HG03060 (cell line): ENCODE measurements around the gene CPNE9.
A peak's percentile ranks its signal among the peaks of the same experiment; 100 is the strongest.

Experiments
- ATAC-seq: cut with Tn5 transposase; IDR thresholded peaks from one replicate; pipeline ENCODE4 v1.9.1; 2021; ENCODE audit warnings: low read depth, moderate number of reproducible peaks; ENCODE audit not compliant: unreplicated experiment

CPNE9 gene

GRCh38 chr3:9743548-9743947 is 39.9 kb downstream of the CPNE9 start:
- no peak for ATAC-seq

GRCh38 chr3:9744162-9744561 is 40.5 kb downstream of the CPNE9 start:
- ATAC-seq: no peak

- ATAC-seq: no peak
These were observed 41.9 kb downstream of the CPNE9 start for GRCh38 chr3:9745521-9745920.

- no peak for ATAC-seq
These were observed 42.7 kb downstream of the CPNE9 start for GRCh38 chr3:9746330-9746729.

GRCh38 chr3:9747267-9747666 is 43.6 kb downstream of the CPNE9 start:
- ATAC-seq: no peak

- no peak for ATAC-seq
These were observed 44.4 kb downstream of the CPNE9 start for GRCh38 chr3:9748031-9748430.

- ATAC-seq: no peak
These were observed 45.6 kb downstream of the CPNE9 start for GRCh38 chr3:9749296-9749644.

GRCh38 chr3:9749645-9750555 is 46.3 kb downstream of the CPNE9 start, which contains the start of gene OGG1:
OGG1 (plus strand) TSS chr3:9749952; CDS start chr3:9750287, 335 bp downstream.
- ATAC-seq: peak; percentile 67

- ATAC-seq: no peak
These were observed 47.2 kb downstream of the CPNE9 start for GRCh38 chr3:9750556-9751411.

GRCh38 chr3:9754678-9755077 is 51.0 kb downstream of the CPNE9 start:
- ATAC-seq: no peak

GRCh38 chr3:9757427-9757826 is 53.8 kb downstream of the CPNE9 start:
- ATAC-seq: no peak

- ATAC-seq: no peak
These were observed 57.3 kb downstream of the CPNE9 start for GRCh38 chr3:9760779-9761505.

GRCh38 chr3:9761919-9762318 is 58.3 kb downstream of the CPNE9 start:
- no peak for ATAC-seq

- no peak for ATAC-seq
These were observed 59.2 kb downstream of the CPNE9 start for GRCh38 chr3:9762871-9763270.

- ATAC-seq: no peak
These were observed 62.2 kb downstream of the CPNE9 start for GRCh38 chr3:9765865-9766264.

GRCh38 chr3:9767418-9767817 is 63.8 kb downstream of the CPNE9 start:
- ATAC-seq: no peak

GRCh38 chr3:9768141-9768775 is 64.6 kb downstream of the CPNE9 start:
- no peak for ATAC-seq

- ATAC-seq: no peak
These were observed 65.4 kb downstream of the CPNE9 start for GRCh38 chr3:9769012-9769411.

- ATAC-seq: no peak
These were observed 66.0 kb downstream of the CPNE9 start, which contains the start of gene CAMK1 for GRCh38 chr3:9769426-9770275. CAMK1 (minus strand) TSS chr3:9769947; CDS start chr3:9767749, 2,198 bp downstream.
